Measurements from ENCODE around the gene XPOT.

DNA sequence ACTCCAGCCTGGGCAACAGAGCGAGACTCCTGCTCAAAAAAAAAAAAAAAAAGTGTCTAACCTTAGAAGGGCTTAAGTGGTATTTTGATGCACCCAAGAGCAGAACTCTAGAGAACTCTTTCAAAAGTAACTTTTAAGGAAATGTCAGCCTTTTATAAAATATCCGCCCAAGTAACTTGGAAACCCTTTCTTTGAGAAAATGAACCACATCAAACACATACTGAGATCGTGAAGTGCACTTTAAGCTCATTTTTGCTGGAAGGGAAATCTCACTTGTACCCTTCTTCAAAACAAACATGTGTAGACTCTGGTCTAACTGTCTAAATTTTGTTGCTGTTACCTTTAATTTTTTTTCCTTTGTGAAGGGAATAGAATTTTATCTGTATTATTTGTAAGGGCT, 19.2 kb upstream of the XPOT start:
- TF ChIP-seq, protein P1, sequence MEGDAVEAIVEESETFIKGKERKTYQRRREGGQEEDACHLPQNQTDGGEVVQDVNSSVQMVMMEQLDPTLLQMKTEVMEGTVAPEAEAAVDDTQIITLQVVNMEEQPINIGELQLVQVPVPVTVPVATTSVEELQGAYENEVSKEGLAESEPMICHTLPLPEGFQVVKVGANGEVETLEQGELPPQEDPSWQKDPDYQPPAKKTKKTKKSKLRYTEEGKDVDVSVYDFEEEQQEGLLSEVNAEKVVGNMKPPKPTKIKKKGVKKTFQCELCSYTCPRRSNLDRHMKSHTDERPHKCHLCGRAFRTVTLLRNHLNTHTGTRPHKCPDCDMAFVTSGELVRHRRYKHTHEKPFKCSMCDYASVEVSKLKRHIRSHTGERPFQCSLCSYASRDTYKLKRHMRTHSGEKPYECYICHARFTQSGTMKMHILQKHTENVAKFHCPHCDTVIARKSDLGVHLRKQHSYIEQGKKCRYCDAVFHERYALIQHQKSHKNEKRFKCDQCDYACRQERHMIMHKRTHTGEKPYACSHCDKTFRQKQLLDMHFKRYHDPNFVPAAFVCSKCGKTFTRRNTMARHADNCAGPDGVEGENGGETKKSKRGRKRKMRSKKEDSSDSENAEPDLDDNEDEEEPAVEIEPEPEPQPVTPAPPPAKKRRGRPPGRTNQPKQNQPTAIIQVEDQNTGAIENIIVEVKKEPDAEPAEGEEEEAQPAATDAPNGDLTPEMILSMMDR (IDR thresholded peaks at IDR 0.05) = no peak
- no peak for TF ChIP-seq POLR2A (IDR thresholded peaks at IDR 0.05)

Data from body of pancreas (tissue), 4 donors.